Measurements from ENCODE around the gene SNX25. TPM values are rescaled to one million over a fixed set of nuclear protein-coding genes. Genes with fewer than 3 reads are reported as not detected.

The SNX25 gene
- total and polyA plus RNA-seq, 7 donors: 2.5 to 40.5 (median 22.7) TPM

GRCh38 chr4:185408432-185408831, 199.0 kb downstream of the SNX25 start:
- no peak overlapping the region for H3K27ac ChIP-seq
- no peaks in the 10 kb centered on the region for H3K4me1 ChIP-seq
- H3K27me3 ChIP-seq: no peaks in the 10 kb centered on the region
- no peak overlapping the region for H3K4me3 ChIP-seq
- H3K9me3 ChIP-seq: no peaks in the 10 kb centered on the region
- peaks cover 3 to 87% (median 20%) of the 10 kb centered on the region in 4 donors for H3K36me3 ChIP-seq
- 56 to 77% methylated on average over 2 of the region's 2 CpGs for WGBS, 2 donors
- intact Hi-C loops (cut with DNase I): no loop called here
- no peak for DNase-seq
- no peak for TF ChIP-seq CTCF (IDR thresholded peaks at IDR 0.05)
- no peak for TF ChIP-seq POLR2AphosphoS5 (IDR thresholded peaks at IDR 0.05)
- no peak for TF ChIP-seq EP300 (IDR thresholded peaks at IDR 0.05)
- no peak for TF ChIP-seq POLR2A (IDR thresholded peaks at IDR 0.05)

- no peaks in the 10 kb centered on the region for H3K27me3 ChIP-seq
- no peaks in the 10 kb centered on the region for H3K4me1 ChIP-seq
- intact Hi-C loops (cut with DNase I): no loop called here
- no peaks in the 10 kb centered on the region for H3K9me3 ChIP-seq
- WGBS, 2 donors: 81 to 87% methylated on average over 5 of the region's 5 CpGs
- TF ChIP-seq CTCF (IDR thresholded peaks at IDR 0.05) (no peak), POLR2AphosphoS5 (IDR thresholded peaks at IDR 0.05) (no peak), POLR2A (IDR thresholded peaks at IDR 0.05) (no peak), EP300 (IDR thresholded peaks at IDR 0.05) (no peak)
- DNase-seq: no peak
- no peak overlapping the region for H3K4me3 ChIP-seq
- peaks cover 10 to 87% (median 20%) of the 10 kb centered on the region in 4 donors for H3K36me3 ChIP-seq
- no peak overlapping the region for H3K27ac ChIP-seq
Measured at GRCh38 chr4:185411849-185412248, 202.5 kb downstream of the SNX25 start.

GRCh38 chr4:185412412-185412811, 203.0 kb downstream of the SNX25 start:
- H3K4me1 ChIP-seq: no peaks in the 10 kb centered on the region
- DNase-seq: no peak
- peaks cover 10 to 89% (median 24%) of the 10 kb centered on the region in 4 donors for H3K36me3 ChIP-seq
- H3K4me3 ChIP-seq: no peak overlapping the region
- H3K9me3 ChIP-seq: no peaks in the 10 kb centered on the region
- peak overlapping the region in 1 of 4 donors; percentile 11 for H3K27ac ChIP-seq
- no peak for TF ChIP-seq POLR2AphosphoS5 (IDR thresholded peaks at IDR 0.05)
- TF ChIP-seq EP300 (IDR thresholded peaks at IDR 0.05): no peak
- no peak for TF ChIP-seq POLR2A (IDR thresholded peaks at IDR 0.05)
- no peak for TF ChIP-seq CTCF (IDR thresholded peaks at IDR 0.05)
- intact Hi-C loops (cut with DNase I): no loop called here
- 95% methylated on average over 5 of the region's 5 CpGs for WGBS, 2 donors
- H3K27me3 ChIP-seq: no peaks in the 10 kb centered on the region

Other genes starting within 250 kb of the SNX25 start
- not detected for gene HELT, start 191.1 kb upstream of the SNX25 start, total RNA-seq
- gene HELT, start 191.1 kb upstream of the SNX25 start, polyA plus RNA-seq: not detected
- 100 to 1,000 TPM in 3 of 4 donors, 10 to 100 TPM in 1; 89.1 to 127 (median 112) TPM for gene SLC25A4, start 66.3 kb upstream of the SNX25 start, total RNA-seq
- gene SLC25A4, start 66.3 kb upstream of the SNX25 start, polyA plus RNA-seq: 10 to 100 TPM; 22.9 to 36.0 (median 25.4) TPM
- gene CFAP97, start 5.6 kb upstream of the SNX25 start, total RNA-seq: 10 to 100 TPM; 33.8 to 46.4 (median 37.3) TPM
- 1 to 10 TPM; 4.4 to 8.3 (median 7.8) TPM for gene CFAP97, start 5.6 kb upstream of the SNX25 start, polyA plus RNA-seq
- 1 to 10 TPM; 1.8 to 2.6 (median 2.3) TPM for gene LRP2BP, start 186.3 kb downstream of the SNX25 start, total RNA-seq
- gene LRP2BP, start 186.3 kb downstream of the SNX25 start, polyA plus RNA-seq: under 1 TPM; 0.16 to 0.60 (median 0.23) TPM
- 10 to 100 TPM in 3 of 4 donors, 1 to 10 TPM in 1; 8.9 to 17.6 (median 11.5) TPM for gene ANKRD37, start 187.2 kb downstream of the SNX25 start, total RNA-seq
- gene ANKRD37, start 187.2 kb downstream of the SNX25 start, polyA plus RNA-seq: 10 to 100 TPM; 11.7 to 28.8 (median 16.9) TPM
- 10 to 100 TPM; 31.3 to 56.0 (median 48.6) TPM for gene UFSP2, start 216.4 kb downstream of the SNX25 start, total RNA-seq
- gene UFSP2, start 216.4 kb downstream of the SNX25 start, polyA plus RNA-seq: 10 to 100 TPM; 15.0 to 19.1 (median 18.0) TPM